ENCODE data around the gene LGALS8. TPM values are rescaled to one million over a fixed set of nuclear protein-coding genes. Genes with fewer than 3 reads are reported as not detected.
"Not testable (repeated sequence)": the region's sequence is repeated elsewhere in the genome, so short reads cannot be mapped to it uniquely, and the experiment has no call there.

LGALS8 gene
- total RNA-seq, result 132 and 140 TPM in 2 replicates

GRCh38 chr1:236523704-236524141, at the start of gene LGALS8:
TSS of gene LGALS8 (plus strand) at chr1:236523982. CDS start at chr1:236526071, 2,089 bp downstream.
- peak; percentile 91 for DNase-seq

GRCh38 chr1:236476019-236476418, 47.8 kb upstream of the LGALS8 start:
- DNase-seq, result no peak

GRCh38 chr1:236480758-236481436, 42.9 kb upstream of the LGALS8 start:
- DNase-seq, result no peak

- no peak for DNase-seq
These were observed 39.3 kb upstream of the LGALS8 start for GRCh38 chr1:236484310-236484971.

GRCh38 chr1:236486356-236487002, 37.3 kb upstream of the LGALS8 start:
- no peak for DNase-seq

- DNase-seq, result not testable (repeated sequence)
These were observed 34.6 kb upstream of the LGALS8 start for GRCh38 chr1:236489161-236489560.

- peak; percentile 74 for DNase-seq
These were observed 33.9 kb upstream of the LGALS8 start for GRCh38 chr1:236489710-236490377.

- no peak for DNase-seq
These were observed 32.2 kb upstream of the LGALS8 start for GRCh38 chr1:236491469-236492136.

GRCh38 chr1:236492378-236492777, 31.4 kb upstream of the LGALS8 start:
- no peak for DNase-seq

- DNase-seq, result no peak
These were observed 29.7 kb upstream of the LGALS8 start for GRCh38 chr1:236494082-236494481.

- DNase-seq, result no peak
These were observed 29.0 kb upstream of the LGALS8 start for GRCh38 chr1:236494586-236495466.

- DNase-seq, result no peak
These were observed 28.2 kb upstream of the LGALS8 start for GRCh38 chr1:236495467-236496112.

GRCh38 chr1:236497908-236498307, 25.9 kb upstream of the LGALS8 start:
- DNase-seq, result no peak

GRCh38 chr1:236501093-236501492, 22.7 kb upstream of the LGALS8 start:
- no peak for DNase-seq

GRCh38 chr1:236502579-236502971, 21.2 kb upstream of the LGALS8 start:
- DNase-seq, result peak; percentile 24

GRCh38 chr1:236502972-236503639, 20.7 kb upstream of the LGALS8 start:
- DNase-seq, result peak; percentile 80

- DNase-seq, result not testable (repeated sequence)
These were observed 19.4 kb upstream of the LGALS8 start for GRCh38 chr1:236504338-236504737.

- no peak for DNase-seq
These were observed 16.6 kb upstream of the LGALS8 start for GRCh38 chr1:236507022-236507700.

- no peak for DNase-seq
These were observed 15.2 kb upstream of the LGALS8 start for GRCh38 chr1:236508593-236509027.

- no peak for DNase-seq
These were observed 14.6 kb upstream of the LGALS8 start for GRCh38 chr1:236509203-236509602.
